Right atrium auricular region (tissue), 2 donors: ENCODE data around the gene OSER1. TPM values are rescaled to one million over a fixed set of nuclear protein-coding genes. Genes with fewer than 3 reads are reported as not detected.

Experiments used
- DNase-seq: peaks from one replicate; pipeline ENCODE4 v3.0.0-alpha.2; 2019; ENCODE audit warnings: low spot score
- H3K27ac ChIP-seq, 2 donors: fragments of 200-600 bp; sonication (generic); 1 replicate in 1 of 2; 2 replicates in 1 of 2; pipeline ENCODE4 v1.5.1; 2016 to 2019
- H3K27me3 ChIP-seq, 2 donors: fragments of 200-600 bp; sonication (generic); one replicate each; pipeline versions ENCODE4 v1.5.1 to v1.6.0; 2017 to 2019
- H3K36me3 ChIP-seq: fragments of 200-600 bp; sonication (generic); one replicate; pipeline ENCODE4 v1.5.1; 2016
- H3K4me1 ChIP-seq, 2 donors: fragments of 200-600 bp; sonication (generic); one replicate each; pipeline versions ENCODE4 v1.5.1 to v1.6.0; 2017 to 2019
- H3K4me3 ChIP-seq, 2 donors: fragments of 200-600 bp; sonication (generic); 1 replicate in 1 of 2; 2 replicates in 1 of 2; pipeline ENCODE4 v1.5.1; 2017 to 2019; ENCODE audit warnings: mild to moderate bottlenecking in 1 of 2, moderate library complexity in 1 of 2
- H3K9me3 ChIP-seq, 2 donors: fragments of 200-600 bp; sonication (generic); one replicate each; pipeline ENCODE4 v1.5.1; 2019
- total RNA-seq, 2 donors: library from RNA; depleted of rRNA; stranded (reverse); fragments of >200 nt; gene quantifications; one replicate each; pipeline ENCODE4 v1.1.0, GENCODE V29; 2016
- TF ChIP-seq, protein P1 (sequence below), 2 donors: fragments of 200-600 bp; sonication (generic); IDR thresholded peaks; one replicate each; pipeline ENCODE4 v1.5.1; 2019; ENCODE audit warnings: antibody characterized with exemption in 2 of 2

The OSER1 gene
- total RNA-seq, 2 donors from 2014 or later: 30.8 to 31.1 TPM

- Histone ChIP-seq H3K4me1 (no peaks in the 10 kb centered on the region), H3K36me3 (no peaks in the 10 kb centered on the region), H3K9me3 (no peaks in the 10 kb centered on the region), H3K27ac (no peak overlapping the region), H3K4me3 (no peak overlapping the region), H3K27me3 (no peaks in the 10 kb centered on the region)
- TF ChIP-seq, protein P1, sequence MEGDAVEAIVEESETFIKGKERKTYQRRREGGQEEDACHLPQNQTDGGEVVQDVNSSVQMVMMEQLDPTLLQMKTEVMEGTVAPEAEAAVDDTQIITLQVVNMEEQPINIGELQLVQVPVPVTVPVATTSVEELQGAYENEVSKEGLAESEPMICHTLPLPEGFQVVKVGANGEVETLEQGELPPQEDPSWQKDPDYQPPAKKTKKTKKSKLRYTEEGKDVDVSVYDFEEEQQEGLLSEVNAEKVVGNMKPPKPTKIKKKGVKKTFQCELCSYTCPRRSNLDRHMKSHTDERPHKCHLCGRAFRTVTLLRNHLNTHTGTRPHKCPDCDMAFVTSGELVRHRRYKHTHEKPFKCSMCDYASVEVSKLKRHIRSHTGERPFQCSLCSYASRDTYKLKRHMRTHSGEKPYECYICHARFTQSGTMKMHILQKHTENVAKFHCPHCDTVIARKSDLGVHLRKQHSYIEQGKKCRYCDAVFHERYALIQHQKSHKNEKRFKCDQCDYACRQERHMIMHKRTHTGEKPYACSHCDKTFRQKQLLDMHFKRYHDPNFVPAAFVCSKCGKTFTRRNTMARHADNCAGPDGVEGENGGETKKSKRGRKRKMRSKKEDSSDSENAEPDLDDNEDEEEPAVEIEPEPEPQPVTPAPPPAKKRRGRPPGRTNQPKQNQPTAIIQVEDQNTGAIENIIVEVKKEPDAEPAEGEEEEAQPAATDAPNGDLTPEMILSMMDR (IDR thresholded peaks at IDR 0.05): no peak
- no peak for DNase-seq
These were observed 43.0 kb upstream of the OSER1 start for GRCh38 chr20:44253528-44253927.

DNA sequence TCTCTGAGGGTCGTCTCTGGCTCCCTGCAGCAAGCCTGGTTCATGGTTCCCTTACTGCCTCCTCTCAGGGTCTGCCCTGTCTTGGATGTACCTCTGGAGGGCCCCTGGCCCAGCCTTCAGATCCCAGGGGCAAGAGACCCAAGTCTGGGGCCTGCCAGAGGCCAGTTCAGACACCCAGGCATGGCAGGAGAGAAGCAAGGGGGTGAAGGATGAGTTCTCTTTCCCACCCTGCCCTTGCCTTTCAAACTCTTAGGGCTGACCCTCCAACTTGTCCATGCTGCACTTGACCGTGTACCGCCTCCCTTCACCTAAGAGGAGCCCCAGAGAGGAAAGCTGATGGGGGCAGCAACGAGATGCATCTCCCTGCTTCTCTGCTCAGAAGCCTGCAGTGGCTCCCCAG, 40.7 kb upstream of the OSER1 start:
- Histone ChIP-seq H3K4me3 (no peak overlapping the region), H3K27me3 (no peaks in the 10 kb centered on the region), H3K4me1 (peaks cover 0 to 13% of the 10 kb centered on the region in 2 donors), H3K9me3 (no peaks in the 10 kb centered on the region), H3K27ac (no peak overlapping the region), H3K36me3 (no peaks in the 10 kb centered on the region)
- TF ChIP-seq, protein P1 (IDR thresholded peaks at IDR 0.05): no peak
- no peak for DNase-seq

- TF ChIP-seq, protein P1 (IDR thresholded peaks at IDR 0.05): peak in 1 of 2 donors; percentile 4
- no peak overlapping the region for H3K4me3 ChIP-seq
- no peak for DNase-seq
- H3K4me1 ChIP-seq: peaks cover 0 to 13% of the 10 kb centered on the region in 2 donors
- H3K9me3 ChIP-seq: no peaks in the 10 kb centered on the region
- no peaks in the 10 kb centered on the region for H3K27me3 ChIP-seq
- no peak overlapping the region for H3K27ac ChIP-seq
- H3K36me3 ChIP-seq: no peaks in the 10 kb centered on the region
These were observed 37.8 kb upstream of the OSER1 start for GRCh38 chr20:44248410-44248759.

GRCh38 chr20:44247586-44248409, 37.2 kb upstream of the OSER1 start:
- H3K27ac ChIP-seq: no peak overlapping the region
- TF ChIP-seq, protein P1 (IDR thresholded peaks at IDR 0.05): peak; percentile 18 to 53
- H3K27me3 ChIP-seq: no peaks in the 10 kb centered on the region
- DNase-seq: no peak
- peak overlapping the region; percentile 27 to 45 for H3K4me3 ChIP-seq
- no peaks in the 10 kb centered on the region for H3K9me3 ChIP-seq
- H3K4me1 ChIP-seq: peaks cover 0 to 13% of the 10 kb centered on the region in 2 donors
- no peaks in the 10 kb centered on the region for H3K36me3 ChIP-seq

GRCh38 chr20:44247131-44247571, 36.6 kb upstream of the OSER1 start, which contains the start of gene GDAP1L1:
Gene GDAP1L1, plus strand, starts transcription at chr20:44247308. Its CDS starts 27 bp downstream, at chr20:44247335.
- peak within 1 kb of the TSS; percentile 27 to 45 for H3K4me3 ChIP-seq
- no peaks in the 10 kb centered on the region for H3K27me3 ChIP-seq
- no peaks in the 10 kb centered on the region for H3K9me3 ChIP-seq
- TF ChIP-seq, protein P1 (IDR thresholded peaks at IDR 0.05): no peak
- H3K36me3 ChIP-seq: no peaks in the 10 kb centered on the region
- no peak within 1 kb of the TSS for H3K27ac ChIP-seq
- no peak for DNase-seq
- peaks cover 0 to 13% of the 10 kb centered on the region in 2 donors for H3K4me1 ChIP-seq
